Liver (tissue), 9 donors: ENCODE data around the gene SERINC1. TPM values are rescaled to one million over a fixed set of nuclear protein-coding genes. Genes with fewer than 3 reads are reported as not detected.

ENCODE experiments used
- DNase-seq: peaks from one replicate; pipeline ENCODE4 v3.0.0-alpha.2; 2017; ENCODE audit warnings: low spot score
- H3K27ac ChIP-seq, 2 donors: one replicate each; pipeline ENCODE4 v1.7.0; 2013; ENCODE audit warnings: inconsistent platforms in 2 of 2, low read length in 2 of 2, control low read depth in 1 of 2, low read depth in 1 of 2, mild to moderate bottlenecking in 1 of 2
- H3K27me3 ChIP-seq, 4 donors: one replicate each; pipeline versions ENCODE4 v1.6.1 to v1.7.0; 2013; ENCODE audit warnings: low read length in 3 of 4, inconsistent platforms in 1 of 4, mild to moderate bottlenecking in 1 of 4, moderate library complexity in 1 of 4; ENCODE audit not compliant: control insufficient read depth in 4 of 4, insufficient read depth in 4 of 4
- H3K36me3 ChIP-seq, 4 donors: one replicate each; pipeline versions ENCODE4 v1.6.1 to v1.7.0; 2013; ENCODE audit warnings: low read length in 3 of 4, mild to moderate bottlenecking in 3 of 4, low read depth in 1 of 4, moderate library complexity in 1 of 4; ENCODE audit not compliant: control insufficient read depth in 4 of 4, insufficient read depth in 3 of 4
- H3K4me1 ChIP-seq, 4 donors: one replicate each; pipeline versions ENCODE4 v1.6.1 to v1.7.0; 2013; ENCODE audit warnings: low read length in 3 of 4, mild to moderate bottlenecking in 3 of 4, moderate library complexity in 1 of 4; ENCODE audit not compliant: control insufficient read depth in 4 of 4, insufficient read depth in 4 of 4
- H3K4me3 ChIP-seq, 3 donors: one replicate each; pipeline versions ENCODE4 v1.6.1 to v1.7.0; 2013; ENCODE audit warnings: low read length in 3 of 3, control low read depth in 1 of 3, low read depth in 1 of 3, mild to moderate bottlenecking in 1 of 3
- H3K9ac ChIP-seq, 2 donors: one replicate each; pipeline ENCODE4 v1.7.0; 2013; ENCODE audit warnings: low read length in 2 of 2, mild to moderate bottlenecking in 2 of 2, moderate library complexity in 2 of 2, control low read depth in 1 of 2, low read depth in 1 of 2
- H3K9me3 ChIP-seq, 4 donors: one replicate each; pipeline versions ENCODE4 v1.6.1 to v1.7.0; 2013; ENCODE audit warnings: low read length in 3 of 4; ENCODE audit not compliant: control insufficient read depth in 4 of 4
- CTCF ChIP-seq: fragments of 150-350 bp; IDR thresholded peaks from 2 replicates; pipeline ENCODE4 v1.5.1; 2017; ENCODE audit warnings: improper control_type of control experiment, low read depth, low read length; ENCODE audit not compliant: missing input control
- EGR1 ChIP-seq, 2 donors: IDR thresholded peaks; 2 replicates each; pipeline ENCODE4 v1.6.1; 2016 to 2018; ENCODE audit warnings: antibody characterized with exemption in 2 of 2, low read depth in 2 of 2
- FOXA1 ChIP-seq: IDR thresholded peaks from 2 replicates; pipeline ENCODE4 v1.6.1; 2016; ENCODE audit warnings: antibody characterized with exemption
- FOXA2 ChIP-seq: IDR thresholded peaks from 2 replicates; pipeline ENCODE4 v1.6.1; 2016; ENCODE audit warnings: antibody characterized with exemption
- GABPA ChIP-seq, 2 donors: IDR thresholded peaks in 1 of 2; conservative IDR thresholded peaks in 1 of 2; 2 replicates each; pipeline ENCODE4 v1.6.1; 2016; ENCODE audit warnings: antibody characterized with exemption in 2 of 2, mild to moderate bottlenecking in 1 of 2, moderate library complexity in 1 of 2
- HNF4A ChIP-seq, 2 donors: conservative IDR thresholded peaks; 2 replicates each; pipeline ENCODE4 v1.6.1; 2016; ENCODE audit warnings: antibody characterized with exemption in 2 of 2, mild to moderate bottlenecking in 2 of 2
- HNF4G ChIP-seq: IDR thresholded peaks from 2 replicates; pipeline ENCODE4 v1.6.1; 2016; ENCODE audit warnings: antibody characterized with exemption
- NR2F2 ChIP-seq: IDR thresholded peaks from 2 replicates; pipeline ENCODE4 v1.6.1; 2016; ENCODE audit warnings: antibody characterized with exemption
- RAD21 ChIP-seq, 2 donors: IDR thresholded peaks; 2 replicates each; pipeline ENCODE4 v1.6.1; 2016; ENCODE audit warnings: antibody characterized with exemption in 2 of 2, mild to moderate bottlenecking in 2 of 2
- RXRA ChIP-seq, 2 donors: IDR thresholded peaks; 2 replicates each; pipeline ENCODE4 v1.6.1; 2017 to 2018; ENCODE audit warnings: antibody characterized with exemption in 2 of 2, mild to moderate bottlenecking in 1 of 2
- SP1 ChIP-seq: IDR thresholded peaks from 2 replicates; pipeline ENCODE4 v1.6.1; 2018; ENCODE audit warnings: antibody characterized with exemption, mild to moderate bottlenecking
- TAF1 ChIP-seq: conservative IDR thresholded peaks from 2 replicates; pipeline ENCODE4 v1.6.1; 2016; ENCODE audit warnings: antibody characterized with exemption, mild to moderate bottlenecking
- YY1 ChIP-seq: IDR thresholded peaks from 2 replicates; pipeline ENCODE4 v1.6.1; 2016; ENCODE audit warnings: antibody characterized with exemption, mild to moderate bottlenecking
- WGBS: extraction: QIAGEN DNeasy Blood & Tissue Kit; methylation state at CpG from one replicate; pipeline ENCODE4 v1.1.7; 2013; 5-methylcytosine and 5-hydroxymethylcytosine counted together
- polyA plus RNA-seq, 2 donors: library from polyadenylated mRNA; stranded (reverse) in 1 of 2; unstranded in 1 of 2; fragments of 200-250 nt in 1 of 2; fragments of >200 nt in 1 of 2; fragmentation: Nextera tagmentation in 1 of 2; extraction: Ambion mirVana in 1 of 2; gene quantifications; one replicate each; pipeline versions ENCODE4 v1.2.1 to v1.2.3, GENCODE V29; 2013 to 2015
- total RNA-seq, 2 donors: library from RNA; depleted of rRNA; stranded (reverse); fragments of >200 nt; gene quantifications; one replicate each; pipeline ENCODE4 v1.2.3, GENCODE V29; 2014
- TF ChIP-seq, protein P1 (sequence below): IDR thresholded peaks from 2 replicates; pipeline ENCODE4 v1.6.1; 2016; ENCODE audit warnings: antibody characterized with exemption
- TF ChIP-seq, protein P2 (sequence below): IDR thresholded peaks from 2 replicates; pipeline ENCODE4 v1.6.1; 2016; ENCODE audit warnings: antibody characterized with exemption
- TF ChIP-seq, protein P3 (sequence below): IDR thresholded peaks from 2 replicates; pipeline ENCODE4 v1.6.1; 2016; ENCODE audit warnings: antibody characterized with exemption, mild to moderate bottlenecking
- donor health status: healthy.
- donor health status: healthy.
- donor health status: healthy.
- donor health status: healthy.
- donor health status: healthy.

Gene SERINC1
- total and polyA plus RNA-seq, 4 donors, result 79.8 to 139 (median 113) TPM

GRCh38 chr6:122400462-122401089 lies 71.0 kb downstream of the SERINC1 start:
- no peak overlapping the region for H3K27ac ChIP-seq

GRCh38 chr6:122400121-122400450 lies 71.5 kb downstream of the SERINC1 start:
- TF ChIP-seq NR2F2, result no peak
- TF ChIP-seq CTCF, result no peak
- TF ChIP-seq FOXA1, result no peak
- no peak for TF ChIP-seq HNF4A (conservative IDR thresholded peaks at IDR 0.05)
- TF ChIP-seq, protein P1, sequence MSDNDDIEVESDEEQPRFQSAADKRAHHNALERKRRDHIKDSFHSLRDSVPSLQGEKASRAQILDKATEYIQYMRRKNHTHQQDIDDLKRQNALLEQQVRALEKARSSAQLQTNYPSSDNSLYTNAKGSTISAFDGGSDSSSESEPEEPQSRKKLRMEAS, result no peak
- TF ChIP-seq FOXA2, result no peak
- no peak for TF ChIP-seq TAF1
- TF ChIP-seq, protein P2, sequence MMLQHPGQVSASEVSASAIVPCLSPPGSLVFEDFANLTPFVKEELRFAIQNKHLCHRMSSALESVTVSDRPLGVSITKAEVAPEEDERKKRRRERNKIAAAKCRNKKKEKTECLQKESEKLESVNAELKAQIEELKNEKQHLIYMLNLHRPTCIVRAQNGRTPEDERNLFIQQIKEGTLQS, result no peak
- no peak for TF ChIP-seq HNF4G
- TF ChIP-seq RAD21 (IDR thresholded peaks at IDR 0.05), result no peak
- no peak for TF ChIP-seq GABPA (IDR thresholded peaks at IDR 0.05 in 1 of 2, conservative IDR thresholded peaks at IDR 0.05 in 1 of 2)
- no peak for TF ChIP-seq RXRA (IDR thresholded peaks at IDR 0.05)
- Histone ChIP-seq H3K36me3 (no peaks in the 10 kb centered on the region), H3K9me3 (no peaks in the 10 kb centered on the region), H3K27me3 (no peaks in the 10 kb centered on the region), H3K4me3 (peak overlapping the region; percentile 71 to 98 (median 83)), H3K4me1 (peaks cover 0 to 8% (median 6%) of the 10 kb centered on the region in 4 donors), H3K9ac (peak overlapping the region in 1 of 2 donors; percentile 15), H3K27ac (no peak overlapping the region)
- under 1% methylated on average over 20 of the region's 20 CpGs for WGBS
- DNase-seq, result peak; percentile 52

More at GRCh38 chr6:122400462-122401089, 71.0 kb downstream of the SERINC1 start:
- TF ChIP-seq, protein P1, result no peak
- 48% methylated on average over 4 of the region's 4 CpGs for WGBS
- Histone ChIP-seq H3K9me3 (no peaks in the 10 kb centered on the region), H3K9ac (no peak overlapping the region), H3K4me1 (peaks cover 0 to 8% (median 6%) of the 10 kb centered on the region in 4 donors), H3K27me3 (no peaks in the 10 kb centered on the region), H3K36me3 (no peaks in the 10 kb centered on the region), H3K4me3 (peak overlapping the region; percentile 71 to 98 (median 83))
- no peak for DNase-seq

- H3K9ac ChIP-seq, result peak within 1 kb of the TSS; percentile 72 to 73
- no peaks in the 10 kb centered on the region for H3K9me3 ChIP-seq
- TF ChIP-seq YY1 (peak; percentile 20), SP1 (peak; percentile 77), NR2F2 (no peak), GABPA (IDR thresholded peaks at IDR 0.05 in 1 of 2, conservative IDR thresholded peaks at IDR 0.05 in 1 of 2) (no peak), EGR1 (IDR thresholded peaks at IDR 0.05; ENCODE audit: low read depth in 2 of 2) (no peak), TAF1 (peak; percentile 90), RAD21 (IDR thresholded peaks at IDR 0.05) (peak; percentile 12 to 24)
- TF ChIP-seq, protein P2, result no peak
- TF ChIP-seq, protein P3, sequence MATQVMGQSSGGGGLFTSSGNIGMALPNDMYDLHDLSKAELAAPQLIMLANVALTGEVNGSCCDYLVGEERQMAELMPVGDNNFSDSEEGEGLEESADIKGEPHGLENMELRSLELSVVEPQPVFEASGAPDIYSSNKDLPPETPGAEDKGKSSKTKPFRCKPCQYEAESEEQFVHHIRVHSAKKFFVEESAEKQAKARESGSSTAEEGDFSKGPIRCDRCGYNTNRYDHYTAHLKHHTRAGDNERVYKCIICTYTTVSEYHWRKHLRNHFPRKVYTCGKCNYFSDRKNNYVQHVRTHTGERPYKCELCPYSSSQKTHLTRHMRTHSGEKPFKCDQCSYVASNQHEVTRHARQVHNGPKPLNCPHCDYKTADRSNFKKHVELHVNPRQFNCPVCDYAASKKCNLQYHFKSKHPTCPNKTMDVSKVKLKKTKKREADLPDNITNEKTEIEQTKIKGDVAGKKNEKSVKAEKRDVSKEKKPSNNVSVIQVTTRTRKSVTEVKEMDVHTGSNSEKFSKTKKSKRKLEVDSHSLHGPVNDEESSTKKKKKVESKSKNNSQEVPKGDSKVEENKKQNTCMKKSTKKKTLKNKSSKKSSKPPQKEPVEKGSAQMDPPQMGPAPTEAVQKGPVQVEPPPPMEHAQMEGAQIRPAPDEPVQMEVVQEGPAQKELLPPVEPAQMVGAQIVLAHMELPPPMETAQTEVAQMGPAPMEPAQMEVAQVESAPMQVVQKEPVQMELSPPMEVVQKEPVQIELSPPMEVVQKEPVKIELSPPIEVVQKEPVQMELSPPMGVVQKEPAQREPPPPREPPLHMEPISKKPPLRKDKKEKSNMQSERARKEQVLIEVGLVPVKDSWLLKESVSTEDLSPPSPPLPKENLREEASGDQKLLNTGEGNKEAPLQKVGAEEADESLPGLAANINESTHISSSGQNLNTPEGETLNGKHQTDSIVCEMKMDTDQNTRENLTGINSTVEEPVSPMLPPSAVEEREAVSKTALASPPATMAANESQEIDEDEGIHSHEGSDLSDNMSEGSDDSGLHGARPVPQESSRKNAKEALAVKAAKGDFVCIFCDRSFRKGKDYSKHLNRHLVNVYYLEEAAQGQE, result peak; percentile 24
- TF ChIP-seq, protein P1, result peak; percentile 22
- H3K4me3 ChIP-seq, result peak within 1 kb of the TSS; percentile 71 to 98 (median 83)
- no peaks in the 10 kb centered on the region for H3K36me3 ChIP-seq
- peaks cover 0 to 8% (median 6%) of the 10 kb centered on the region in 4 donors for H3K4me1 ChIP-seq
- H3K27ac ChIP-seq, result peak within 1 kb of the TSS; percentile 34 to 46
- WGBS, result under 1% methylated on average over 82 of the region's 82 CpGs
- H3K27me3 ChIP-seq, result no peaks in the 10 kb centered on the region
- DNase-seq, result peak; percentile 95
These were observed 72.1 kb downstream of the SERINC1 start, which contains the start of gene HSF2 for GRCh38 chr6:122399348-122400120. Gene HSF2 (plus strand): TSS chr6:122399652. CDS start chr6:122399738, 86 bp downstream.
